ENCODE data around the gene PRIM1. TPM values are rescaled to one million over a fixed set of nuclear protein-coding genes. Genes with fewer than 3 reads are reported as not detected.
A peak's percentile ranks its signal among the peaks of the same experiment; 100 is the strongest.

PRIM1 gene
- total and polyA plus RNA-seq, 2 donors from 2014 or later: 3.2 to 4.9 TPM

GRCh38 chr12:56725723-56726102 is 26.4 kb downstream of the PRIM1 start:
- DNase-seq (no peak), FAIRE-seq (no peak)
- Histone ChIP-seq H3K4me1 (ENCODE audit: control insufficient read depth in 2 of 3, insufficient read depth in 2 of 3, low read depth in 1 of 3, low read length in 3 of 3) (peaks cover 3 to 22% (median 18%) of the 10 kb centered on the region in 3 donors), H3K9ac (ENCODE audit: low read length in 3 of 3) (peak overlapping the region; percentile 72 to 99 (median 98)), H3K27ac (ENCODE audit: low read depth in 2 of 2, low read length in 2 of 2) (peak overlapping the region; percentile 93), H3K9me3 (ENCODE audit: control insufficient read depth in 2 of 3, insufficient read depth in 1 of 3, low read length in 3 of 3) (no peaks in the 10 kb centered on the region), H3K36me3 (ENCODE audit: control insufficient read depth in 2 of 3, insufficient read depth in 3 of 3, low read length in 3 of 3) (no peaks in the 10 kb centered on the region), H3K4me3 (ENCODE audit: low read length in 3 of 3) (peak overlapping the region; percentile 98 to 99 (median 99)), H3K27me3 (ENCODE audit: control insufficient read depth, insufficient read depth, low read length) (no peaks in the 10 kb centered on the region)
- no peak for TF ChIP-seq CTCF (IDR thresholded peaks at IDR 0.05; ENCODE audit: borderline replicate concordance, extremely low read depth, insufficient read depth)
- intact Hi-C loops (cut with DNase I): no loop called here

- peaks cover 3 to 27% (median 18%) of the 10 kb centered on the region in 3 donors for H3K4me1 ChIP-seq (ENCODE audit: control insufficient read depth in 2 of 3, insufficient read depth in 2 of 3, low read depth in 1 of 3, low read length in 3 of 3)
These were observed 27.0 kb downstream of the PRIM1 start, which contains the start of gene NACA for GRCh38 chr12:56724972-56725722. Gene NACA, minus strand, starts transcription at chr12:56725299. Its CDS starts 778 bp downstream, at chr12:56724521.

GRCh38 chr12:56724701-56724971 is 27.5 kb downstream of the PRIM1 start:
- FAIRE-seq (no peak), DNase-seq (peak in 1 of 5 donors; percentile 48)
- H3K4me3 ChIP-seq (ENCODE audit: low read length in 3 of 3): peak overlapping the region; percentile 98 to 99 (median 99)
- peaks cover 0 to 4% (median 2%) of the 10 kb centered on the region in 3 donors for H3K36me3 ChIP-seq (ENCODE audit: control insufficient read depth in 2 of 3, insufficient read depth in 3 of 3, low read length in 3 of 3)
- no peak for TF ChIP-seq CTCF (IDR thresholded peaks at IDR 0.05; ENCODE audit: borderline replicate concordance, extremely low read depth, insufficient read depth)
- H3K9ac ChIP-seq (ENCODE audit: low read length in 3 of 3): peak overlapping the region; percentile 98 to 100 (median 99)
- peaks cover 3 to 27% (median 18%) of the 10 kb centered on the region in 3 donors for H3K4me1 ChIP-seq (ENCODE audit: control insufficient read depth in 2 of 3, insufficient read depth in 2 of 3, low read depth in 1 of 3, low read length in 3 of 3)
- H3K27me3 ChIP-seq (ENCODE audit: control insufficient read depth, insufficient read depth, low read length): no peaks in the 10 kb centered on the region
- intact Hi-C loops (cut with DNase I): no loop called here
- H3K9me3 ChIP-seq (ENCODE audit: control insufficient read depth in 2 of 3, insufficient read depth in 1 of 3, low read length in 3 of 3): no peaks in the 10 kb centered on the region
- H3K27ac ChIP-seq (ENCODE audit: low read depth in 2 of 2, low read length in 2 of 2): peak overlapping the region; percentile 93

More at GRCh38 chr12:56724972-56725722, 27.0 kb downstream of the PRIM1 start, which contains the start of gene NACA:
- Histone ChIP-seq H3K4me3 (ENCODE audit: low read length in 3 of 3) (peak within 1 kb of the TSS; percentile 98 to 99 (median 99)), H3K9ac (ENCODE audit: low read length in 3 of 3) (peak within 1 kb of the TSS; percentile 98 to 100 (median 99)), H3K9me3 (ENCODE audit: control insufficient read depth in 2 of 3, insufficient read depth in 1 of 3, low read length in 3 of 3) (no peaks in the 10 kb centered on the region), H3K27ac (ENCODE audit: low read depth in 2 of 2, low read length in 2 of 2) (peak within 1 kb of the TSS; percentile 93), H3K27me3 (ENCODE audit: control insufficient read depth, insufficient read depth, low read length) (no peaks in the 10 kb centered on the region), H3K36me3 (ENCODE audit: control insufficient read depth in 2 of 3, insufficient read depth in 3 of 3, low read length in 3 of 3) (peaks cover 0 to 3% (median 1%) of the 10 kb centered on the region in 3 donors)
- FAIRE-seq (peak; percentile 54), DNase-seq (peak; percentile 98 to 100 (median 99))
- intact Hi-C loops (cut with DNase I): no loop called here
- TF ChIP-seq CTCF (IDR thresholded peaks at IDR 0.05; ENCODE audit: borderline replicate concordance, extremely low read depth, insufficient read depth): no peak

All from kidney (tissue), 14 donors.